ENCODE results near the gene NAALAD2. TPM values are rescaled to one million over a fixed set of nuclear protein-coding genes. Genes with fewer than 3 reads are reported as not detected.
"Not testable (repeated sequence)": the region's sequence is repeated elsewhere in the genome, so short reads cannot be mapped to it uniquely, and the experiment has no call there.

NAALAD2 gene
- polyA plus RNA-seq, 3 donors: 0.32 to 5.5 (median 4.0) TPM

DNA sequence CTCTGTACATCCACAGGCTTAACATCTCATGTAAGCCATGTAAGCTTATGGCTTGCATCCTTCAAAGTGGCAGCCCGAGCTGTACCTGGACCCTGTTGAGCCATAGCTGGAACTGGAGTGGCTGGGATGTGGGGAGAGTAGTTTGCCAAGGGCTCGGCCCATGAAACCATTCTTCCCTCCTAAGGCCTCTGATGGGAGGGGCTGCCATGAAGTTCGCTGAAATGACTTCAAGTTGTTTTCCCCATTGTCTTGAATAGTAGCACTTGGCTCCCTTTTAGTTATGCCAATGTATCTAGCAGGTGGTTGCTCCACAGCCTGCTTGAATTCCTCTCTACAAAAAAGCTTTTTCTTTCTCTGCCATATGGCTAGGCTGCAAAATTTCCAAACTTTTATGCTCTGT is 93.6 kb downstream of the NAALAD2 start:
- 90 to 94% (median 93%) methylated on average over 3 of the region's 3 CpGs for WGBS, 3 donors
- no peak overlapping the region for H3K27ac ChIP-seq (ENCODE audit: low read depth, low read length)

- no peak overlapping the region for H3K27ac ChIP-seq (ENCODE audit: low read depth, low read length)
- 88 to 93% (median 91%) methylated on average over 1 of the region's 1 CpG for WGBS, 3 donors
Measured at GRCh38 chr11:90229791-90230190, 95.3 kb downstream of the NAALAD2 start.

GRCh38 chr11:90234977-90235376 is 100.5 kb downstream of the NAALAD2 start:
- H3K27ac ChIP-seq (ENCODE audit: low read depth, low read length): no peak overlapping the region
- WGBS, 3 donors: 54 to 84% (median 80%) methylated on average over 2 of the region's 2 CpGs

- no peak overlapping the region for H3K27ac ChIP-seq (ENCODE audit: low read depth, low read length)
- WGBS, 3 donors: 75 to 87% (median 82%) methylated on average over 4 of the region's 4 CpGs
Measured at GRCh38 chr11:90235526-90235925, 101.1 kb downstream of the NAALAD2 start.

GRCh38 chr11:90237004-90237403 is 102.5 kb downstream of the NAALAD2 start:
- 78 to 86% (median 84%) methylated on average over 4 of the region's 4 CpGs for WGBS, 3 donors
- no peak overlapping the region for H3K27ac ChIP-seq (ENCODE audit: low read depth, low read length)

DNA sequence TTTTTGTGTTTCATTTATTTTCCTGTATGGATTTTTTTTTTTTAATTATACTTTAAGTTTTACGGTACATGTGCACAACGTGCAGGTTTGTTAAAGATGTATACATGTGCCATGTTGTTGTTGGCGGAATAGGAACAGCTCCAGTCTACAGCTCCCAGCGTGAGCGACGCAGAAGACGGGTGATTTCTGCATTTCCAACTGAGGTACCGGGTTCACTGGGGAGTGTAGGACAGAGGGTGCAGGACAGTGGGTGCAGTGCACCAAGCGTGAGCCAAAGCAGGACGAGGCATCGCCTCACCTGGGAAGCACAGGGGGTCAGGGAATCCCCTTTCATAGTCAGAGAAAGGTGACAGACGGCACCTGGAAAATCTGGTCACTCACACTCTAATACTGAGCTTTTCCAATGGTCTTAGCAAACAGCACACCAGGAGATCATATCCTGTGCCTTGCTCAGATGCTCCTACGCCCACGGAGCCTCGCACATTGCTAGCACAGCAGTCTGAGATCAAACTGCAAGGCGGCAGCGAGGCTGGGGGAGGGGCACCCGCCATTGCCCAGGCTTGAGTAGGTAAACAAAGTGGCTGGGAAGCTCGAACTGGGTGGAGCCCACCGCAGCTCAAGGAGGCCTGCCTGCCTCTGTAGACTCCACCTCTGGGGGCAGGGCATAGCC is 105.6 kb downstream of the NAALAD2 start:
- not testable (repeated sequence) for H3K27ac ChIP-seq (ENCODE audit: low read depth, low read length)
- 83 to 89% (median 86%) methylated on average over 15 to 18 of the region's 20 CpGs for WGBS, 3 donors

GRCh38 chr11:90241414-90241813 is 107.0 kb downstream of the NAALAD2 start:
- H3K27ac ChIP-seq (ENCODE audit: low read depth, low read length): no peak overlapping the region
- WGBS, 3 donors: 68 to 89% (median 72%) methylated on average over 4 of the region's 4 CpGs

Other genes starting within 250 kb of the NAALAD2 start
- gene TRIM49D1, start 212.4 kb upstream of the NAALAD2 start, polyA plus RNA-seq: not detected
- not detected for gene TRIM49D2, start 210.6 kb upstream of the NAALAD2 start, polyA plus RNA-seq
- not detected for gene TRIM64, start 168.6 kb upstream of the NAALAD2 start, polyA plus RNA-seq
- not detected for gene TRIM49C, start 103.6 kb upstream of the NAALAD2 start, polyA plus RNA-seq
- not detected for gene UBTFL1, start 48.7 kb upstream of the NAALAD2 start, polyA plus RNA-seq
- 10 to 100 TPM in 2 of 3 donors, 1 to 10 TPM in 1; 6.8 to 19.1 (median 18.4) TPM for gene CHORDC1, start 88.4 kb downstream of the NAALAD2 start, polyA plus RNA-seq

All from adipose tissue (tissue), 3 donors.